NCI-H345 (cell line): Measurements from ENCODE around the gene CCDC180.
"Not testable (repeated sequence)": the region's sequence is repeated elsewhere in the genome, so short reads cannot be mapped to it uniquely, and the experiment has no call there.

Experiments used
- DNase-seq: peaks from one replicate; lab custom pipeline; 2025; lab: John Stamatoyannopoulos, UW

The CCDC180 gene

GRCh38 chr9:97307500-97308163 is at the start of gene CCDC180:
TSS of gene CCDC180 (plus strand) at chr9:97307659. CDS start at chr9:97308064, 405 bp downstream.
- DNase-seq: no peak

GRCh38 chr9:97259834-97260514 is 47.5 kb upstream of the CCDC180 start:
- not testable (repeated sequence) for DNase-seq

- DNase-seq: no peak
These were observed 36.2 kb upstream of the CCDC180 start for GRCh38 chr9:97271292-97271691.

GRCh38 chr9:97272072-97272471 is 35.4 kb upstream of the CCDC180 start:
- no peak for DNase-seq

- peak; percentile 36 for DNase-seq
These were observed 31.1 kb upstream of the CCDC180 start for GRCh38 chr9:97276310-97276852.

- DNase-seq: no peak
These were observed 29.5 kb upstream of the CCDC180 start for GRCh38 chr9:97277953-97278352.

GRCh38 chr9:97280755-97281330 is 26.6 kb upstream of the CCDC180 start:
- no peak for DNase-seq

GRCh38 chr9:97283768-97284167 is 23.7 kb upstream of the CCDC180 start:
- no peak for DNase-seq

GRCh38 chr9:97284798-97285197 is 22.7 kb upstream of the CCDC180 start:
- DNase-seq: no peak

GRCh38 chr9:97292200-97292599 is 15.3 kb upstream of the CCDC180 start:
- no peak for DNase-seq

- no peak for DNase-seq
These were observed 14.2 kb upstream of the CCDC180 start for GRCh38 chr9:97293207-97293721.

GRCh38 chr9:97293818-97294217 is 13.6 kb upstream of the CCDC180 start:
- no peak for DNase-seq

- no peak for DNase-seq
These were observed 9.6 kb upstream of the CCDC180 start for GRCh38 chr9:97297889-97298288.

- no peak for DNase-seq
These were observed 7.5 kb upstream of the CCDC180 start for GRCh38 chr9:97299809-97300414.

- no peak for DNase-seq
These were observed 6.9 kb upstream of the CCDC180 start for GRCh38 chr9:97300586-97300985.

GRCh38 chr9:97301974-97302373 is 5.5 kb upstream of the CCDC180 start:
- no peak for DNase-seq

GRCh38 chr9:97304586-97304985 is 2.9 kb upstream of the CCDC180 start:
- DNase-seq: no peak

GRCh38 chr9:97305501-97306298 is 1.8 kb upstream of the CCDC180 start:
- DNase-seq: no peak

GRCh38 chr9:97307091-97307490 is 368 bp upstream of the CCDC180 start:
- DNase-seq: no peak

- DNase-seq: no peak
These were observed 1.8 kb downstream of the CCDC180 start for GRCh38 chr9:97309260-97309659.

GRCh38 chr9:97310023-97310422 is 2.6 kb downstream of the CCDC180 start:
- no peak for DNase-seq

GRCh38 chr9:97310896-97311295 is 3.4 kb downstream of the CCDC180 start:
- DNase-seq: no peak
